HG03064 (cell line): Measurements from ENCODE around the gene LMO1.

Source experiments
- ATAC-seq: cut with Tn5 transposase; IDR thresholded peaks from one replicate; pipeline ENCODE4 v1.9.1; 2021; ENCODE audit warnings: low read depth; ENCODE audit not compliant: unreplicated experiment

LMO1 gene

DNA sequence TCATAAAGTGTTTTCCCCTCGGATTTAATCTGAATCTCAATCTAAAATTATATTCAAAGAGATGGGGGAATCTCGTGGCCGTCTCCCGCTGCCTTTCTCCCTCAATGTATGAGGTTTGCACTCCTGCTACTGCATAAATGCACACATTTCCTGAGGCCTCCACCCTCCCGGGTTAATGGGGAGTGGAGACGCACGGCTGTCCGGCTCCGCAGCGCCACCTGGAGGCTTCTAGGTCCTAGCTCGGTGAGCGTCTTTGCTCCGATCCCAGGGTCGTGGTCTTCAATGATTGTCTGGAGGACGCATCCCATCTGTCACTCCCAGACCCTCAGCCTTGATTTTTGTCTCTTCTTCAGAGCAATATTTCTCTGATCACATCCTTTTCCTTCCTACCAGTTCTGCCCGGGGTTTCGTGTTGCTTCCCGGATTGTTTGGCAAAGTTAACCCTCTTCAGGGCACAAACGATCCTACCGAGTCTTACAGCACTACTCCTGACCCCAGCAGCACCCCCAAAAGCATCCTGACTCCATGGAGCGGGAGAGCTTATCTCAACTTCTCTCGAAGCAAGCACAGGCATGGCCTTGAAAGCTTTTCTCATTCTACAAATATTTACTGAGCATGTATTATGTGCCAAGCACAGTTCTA lies at the start of gene LMO1:
LMO1 (minus strand) TSS at position 110 of the 642 bp plus-strand sequence. CDS start 516 bp downstream, outside the sequence.
- ATAC-seq = peak; percentile 58

DNA sequence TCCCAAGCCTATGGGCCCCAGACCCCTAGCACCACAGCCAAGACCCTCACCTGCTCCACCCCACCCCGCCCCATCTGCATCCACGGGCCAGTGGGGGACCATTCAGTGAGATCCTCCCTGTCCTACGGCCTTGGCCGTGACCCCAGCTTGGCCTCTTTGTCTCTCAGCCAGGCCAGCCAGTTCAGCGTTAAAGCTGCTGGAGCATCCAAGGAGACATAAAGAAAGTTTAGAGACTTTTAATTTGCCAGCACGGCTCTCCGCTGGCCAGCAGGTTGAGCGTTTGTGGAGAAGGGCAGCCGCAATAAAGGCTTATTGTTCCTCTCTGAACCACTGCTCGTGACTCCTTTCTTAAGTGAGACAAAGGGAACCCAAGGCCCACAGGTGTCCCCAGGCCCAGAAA lies 49.3 kb upstream of the LMO1 start:
- no peak for ATAC-seq

DNA sequence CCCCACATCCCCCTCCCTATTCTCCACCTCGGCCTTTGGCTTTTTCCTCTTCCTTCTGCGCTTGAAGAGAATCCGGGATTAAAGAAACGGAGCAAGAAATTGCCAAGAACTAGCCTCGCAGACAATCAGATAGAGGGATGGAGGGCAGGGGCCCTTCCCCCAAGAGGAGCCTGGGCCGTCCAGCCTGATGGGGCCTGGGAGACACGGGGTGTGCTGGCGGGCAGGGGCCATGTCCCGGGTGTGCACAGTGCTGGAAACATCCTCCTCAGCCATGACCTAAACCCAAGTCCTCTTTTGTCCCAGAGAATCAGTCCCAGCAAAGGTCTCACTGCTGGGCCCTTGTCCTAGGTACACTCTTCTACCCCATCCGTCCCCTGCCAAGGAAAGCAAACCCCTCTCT lies 47.7 kb upstream of the LMO1 start:
- no peak for ATAC-seq

DNA sequence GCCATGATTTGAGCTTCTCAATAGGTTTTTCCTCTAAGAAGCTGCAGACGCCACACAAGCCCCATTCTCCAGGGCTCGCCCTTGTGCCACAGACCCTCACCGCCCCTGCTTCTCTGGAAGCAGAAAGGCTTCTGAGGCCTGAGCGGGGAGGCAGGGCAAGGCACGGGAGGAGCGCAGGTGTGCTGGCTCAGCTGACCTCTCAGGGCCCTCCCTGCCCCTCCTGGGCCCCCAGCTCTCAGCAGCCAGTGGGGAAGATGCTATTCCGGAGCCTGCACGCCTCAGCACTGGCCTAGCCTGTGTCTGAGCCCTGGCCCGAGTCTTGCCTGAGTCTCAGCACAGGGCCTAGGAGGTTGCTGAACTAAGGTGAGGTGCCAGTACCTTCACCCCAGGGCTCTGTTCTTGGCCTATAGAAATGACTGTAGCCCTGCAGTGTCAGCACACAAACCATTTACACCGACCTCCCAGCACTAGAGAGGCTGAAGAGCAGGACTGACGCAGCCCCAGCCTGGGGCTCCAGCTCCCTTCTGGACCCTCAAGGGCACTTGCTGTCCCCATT lies 47.1 kb upstream of the LMO1 start:
- ATAC-seq = no peak

DNA sequence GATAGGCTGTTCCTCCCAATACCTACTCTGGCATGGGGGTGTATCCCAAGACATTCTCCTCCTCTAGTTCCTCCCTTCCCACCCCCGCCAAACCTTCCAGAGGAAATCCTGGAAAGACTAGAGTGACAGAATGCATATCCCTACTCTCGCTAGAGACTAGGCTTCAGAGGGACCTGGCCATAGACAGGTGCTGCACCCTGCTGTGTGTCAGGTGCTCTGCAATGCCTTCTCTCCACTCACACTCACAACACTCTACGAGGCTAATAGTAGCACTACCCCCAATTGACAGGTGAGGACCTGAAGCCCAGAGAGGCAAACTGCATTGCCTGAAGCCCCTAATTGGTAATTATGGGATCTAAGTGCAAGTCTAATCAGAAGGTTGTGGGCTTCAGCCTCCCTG lies 46.2 kb upstream of the LMO1 start:
- ATAC-seq = no peak

DNA sequence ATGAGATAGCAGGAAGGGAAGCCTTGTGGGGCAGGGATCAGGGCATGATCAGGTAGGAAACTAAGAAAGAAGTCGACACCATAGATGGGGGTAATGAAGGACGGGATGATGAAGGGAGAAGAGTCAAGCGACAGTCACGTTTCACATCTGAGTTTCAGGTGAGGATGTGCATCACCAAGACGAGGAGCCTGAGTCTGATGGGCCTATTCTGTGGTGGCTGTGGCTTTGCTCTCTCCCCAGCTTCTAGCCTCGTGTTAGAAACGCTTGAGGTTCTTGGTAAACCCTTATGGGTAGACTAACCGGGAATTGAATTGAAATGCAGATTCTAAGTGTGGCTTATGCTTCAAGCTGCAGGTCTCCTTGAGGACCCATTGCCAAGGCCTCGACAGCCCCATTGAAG lies 45.6 kb upstream of the LMO1 start:
- no peak for ATAC-seq

DNA sequence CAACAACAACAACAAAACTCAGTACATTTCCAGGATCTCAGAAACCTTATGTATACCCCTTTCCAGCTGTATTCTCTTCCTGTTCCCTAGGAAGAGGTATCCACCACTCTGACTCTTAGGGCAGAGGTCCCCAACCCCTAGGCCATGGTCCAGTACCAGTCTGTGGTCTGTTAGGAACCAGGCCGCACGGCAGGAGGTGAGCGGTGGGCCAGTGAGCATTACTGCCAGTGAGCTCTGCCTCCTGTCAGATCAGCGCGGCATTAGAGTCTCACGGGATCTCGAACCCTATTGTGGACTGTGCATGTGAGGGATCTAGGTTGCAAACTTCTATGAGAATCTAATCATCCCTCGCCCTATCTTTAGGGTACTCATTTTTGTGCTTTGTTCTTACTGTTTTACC lies 43.9 kb upstream of the LMO1 start:
- no peak for ATAC-seq

DNA sequence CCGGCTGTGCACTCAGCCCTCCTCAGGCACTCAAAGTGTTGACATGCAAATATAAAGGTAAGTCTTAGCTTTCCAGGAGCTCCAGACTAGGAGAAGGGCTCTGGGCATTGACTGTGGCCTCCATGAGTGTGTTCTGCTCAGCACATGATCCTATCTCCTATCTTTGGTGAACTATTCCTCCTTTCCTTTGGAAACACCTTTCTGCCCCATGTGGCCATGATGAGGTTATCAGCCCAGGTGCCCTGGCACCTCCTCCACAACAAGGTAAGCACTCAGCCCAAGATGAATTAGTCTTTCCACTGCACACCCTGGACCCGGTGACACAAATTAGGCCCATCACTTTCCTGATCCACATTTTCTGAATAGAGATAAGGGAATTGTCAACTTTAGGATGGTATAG lies 37.9 kb upstream of the LMO1 start:
- no peak for ATAC-seq

DNA sequence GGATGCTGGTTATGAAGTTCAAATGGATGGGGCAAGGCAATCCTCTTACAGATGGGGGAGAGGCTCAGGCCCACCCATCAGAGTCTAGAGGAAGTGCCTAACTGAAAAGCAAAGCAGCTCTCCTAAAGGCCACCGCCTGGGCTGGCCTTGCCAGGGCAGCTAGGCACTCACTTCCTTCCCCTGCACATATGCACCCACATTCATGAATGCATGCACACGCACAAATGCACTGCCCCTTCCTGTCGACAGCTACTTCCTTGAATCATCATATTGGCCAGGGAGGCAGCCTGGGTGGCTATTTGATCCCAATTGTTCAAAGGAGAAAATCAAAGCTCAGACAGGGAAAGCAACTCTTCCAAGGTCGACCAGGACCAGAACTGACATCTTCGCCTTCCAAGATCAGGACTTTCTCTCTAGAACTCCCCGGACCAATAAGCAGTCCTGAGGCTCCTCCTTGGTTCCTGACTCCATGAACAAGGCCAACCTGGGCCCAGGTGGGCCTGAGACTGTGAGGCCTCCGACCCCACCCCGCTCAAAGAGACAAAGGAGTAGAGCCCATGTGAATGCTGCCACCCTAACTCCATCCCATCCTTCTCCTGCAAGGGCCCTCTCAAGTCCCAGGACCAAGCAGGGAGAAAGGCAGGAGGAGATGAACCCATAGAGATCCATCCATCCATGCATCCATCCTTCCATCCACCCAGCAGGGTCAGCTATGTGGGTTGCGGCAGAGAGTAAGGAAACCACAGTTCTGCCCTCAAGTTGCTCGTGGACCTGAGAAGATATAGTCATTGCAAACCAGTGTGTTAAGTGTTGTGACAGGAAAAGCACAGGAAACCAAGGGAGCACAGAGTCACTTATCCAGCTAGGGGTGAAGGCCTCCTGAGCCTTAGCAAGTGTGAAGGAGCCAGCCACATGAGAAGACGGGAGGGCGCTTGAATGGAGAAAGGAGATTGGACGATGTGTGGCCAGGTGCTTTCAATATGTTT lies 35.4 kb upstream of the LMO1 start:
- no peak for ATAC-seq

DNA sequence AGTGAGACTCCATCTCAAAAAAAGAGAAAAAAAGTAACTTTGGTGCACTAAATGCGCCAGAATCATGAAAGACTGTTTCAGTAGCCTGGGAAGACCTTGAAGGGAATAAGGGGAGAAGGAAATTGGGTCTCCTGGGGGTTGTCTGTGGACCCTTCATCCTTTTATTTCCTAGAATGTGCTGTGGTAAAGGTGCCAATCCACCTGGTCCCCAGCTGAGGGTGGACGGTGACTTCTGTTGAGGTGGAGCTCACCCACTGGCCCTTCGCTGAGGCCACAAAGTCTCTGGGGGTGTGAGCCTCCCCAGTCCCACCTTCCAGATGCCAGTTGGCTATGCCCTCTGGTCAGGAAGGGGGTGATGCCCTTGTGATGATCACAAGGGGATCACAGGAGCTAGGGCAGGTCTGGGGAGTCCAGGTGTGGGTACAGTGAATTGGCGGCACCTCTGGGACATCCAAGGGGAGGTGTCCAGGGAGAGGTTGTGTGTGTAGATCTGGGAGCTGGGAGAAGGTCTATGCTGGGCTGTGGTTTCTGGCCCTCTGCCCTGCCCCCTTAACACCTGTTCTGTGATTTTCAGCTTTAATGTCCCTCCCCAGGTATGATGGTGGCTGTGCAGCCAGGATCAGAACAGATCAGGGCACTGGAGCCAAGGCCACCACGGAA lies 34.2 kb upstream of the LMO1 start:
- no peak for ATAC-seq

DNA sequence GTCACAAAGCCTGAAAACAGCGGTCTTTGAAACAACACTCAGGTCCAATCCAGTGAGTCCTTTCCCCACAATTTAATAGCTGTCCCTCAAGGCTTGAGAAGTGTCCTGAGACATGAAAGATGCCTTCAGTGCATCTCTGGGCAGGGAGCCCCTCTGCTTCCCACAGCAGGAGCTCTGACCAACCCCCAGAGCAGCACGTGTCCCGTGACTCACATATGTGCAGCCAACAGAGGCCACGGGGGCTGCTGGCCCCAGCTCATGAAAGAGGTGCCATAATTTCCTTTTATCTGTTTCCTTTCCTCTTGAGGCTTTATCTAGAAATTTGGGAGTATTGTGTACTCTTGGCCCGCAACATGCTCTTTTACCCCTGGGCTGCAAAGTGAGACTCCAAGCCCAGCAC lies 33.2 kb upstream of the LMO1 start:
- ATAC-seq = no peak

DNA sequence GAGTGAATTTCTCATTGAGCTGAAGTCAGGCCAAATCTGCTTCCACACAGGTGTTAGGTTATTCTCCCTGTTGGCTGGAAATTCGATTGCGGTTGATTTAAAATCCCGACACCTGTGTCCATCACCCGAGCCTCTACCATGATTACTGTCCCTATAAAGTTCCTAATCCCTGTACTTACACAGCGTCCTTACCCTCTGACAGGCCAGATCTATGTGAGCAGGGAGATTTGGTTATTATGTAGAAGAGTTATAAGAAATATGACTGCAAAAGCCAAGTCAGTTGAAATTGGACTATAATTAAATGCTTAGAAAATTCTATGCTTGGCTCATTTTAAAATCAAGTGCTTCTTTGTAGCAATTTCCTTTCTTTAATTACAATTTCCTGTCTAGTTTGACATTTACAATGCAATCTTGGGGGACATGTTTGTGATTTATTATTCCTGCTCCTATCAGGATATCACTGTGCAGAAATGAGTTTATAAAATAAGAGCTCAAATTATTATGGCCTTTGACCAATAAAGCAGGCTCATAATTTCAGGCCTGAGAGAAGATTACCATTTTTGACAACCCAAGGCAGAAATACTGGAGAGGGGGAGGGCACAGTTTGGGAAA lies 32.5 kb upstream of the LMO1 start:
- ATAC-seq = no peak

DNA sequence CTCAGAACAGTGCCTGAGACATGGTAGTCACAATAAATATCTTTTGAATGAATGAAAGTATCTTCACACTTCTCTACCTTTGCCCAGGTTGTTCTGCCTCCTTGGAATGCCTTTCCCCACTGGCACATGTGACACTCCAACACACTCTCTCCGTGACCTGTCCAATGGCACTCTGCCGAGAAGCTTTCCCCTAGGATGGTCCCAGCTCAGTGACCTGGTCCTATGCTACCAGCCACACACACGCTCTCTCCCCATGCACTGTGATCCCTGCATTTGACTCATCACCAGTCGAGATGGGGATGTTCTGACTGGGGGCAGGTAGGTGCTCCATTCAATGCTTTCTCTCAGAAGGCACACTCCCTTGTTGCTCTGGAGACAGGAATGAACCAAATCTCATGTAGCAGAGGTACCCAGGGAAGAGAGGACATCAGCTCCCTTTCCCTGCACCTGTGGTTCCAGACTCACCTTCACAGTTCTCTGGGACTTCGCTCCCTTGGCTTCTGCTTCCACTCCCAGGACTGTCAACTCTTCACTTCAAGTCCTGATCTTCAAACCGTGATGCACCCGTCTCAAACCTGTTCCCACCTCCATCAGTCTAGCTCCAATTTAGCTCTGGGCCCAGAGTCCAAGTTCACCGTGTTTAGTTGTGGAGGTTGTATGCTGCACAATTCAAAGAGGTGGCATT lies 30.7 kb upstream of the LMO1 start:
- no peak for ATAC-seq

DNA sequence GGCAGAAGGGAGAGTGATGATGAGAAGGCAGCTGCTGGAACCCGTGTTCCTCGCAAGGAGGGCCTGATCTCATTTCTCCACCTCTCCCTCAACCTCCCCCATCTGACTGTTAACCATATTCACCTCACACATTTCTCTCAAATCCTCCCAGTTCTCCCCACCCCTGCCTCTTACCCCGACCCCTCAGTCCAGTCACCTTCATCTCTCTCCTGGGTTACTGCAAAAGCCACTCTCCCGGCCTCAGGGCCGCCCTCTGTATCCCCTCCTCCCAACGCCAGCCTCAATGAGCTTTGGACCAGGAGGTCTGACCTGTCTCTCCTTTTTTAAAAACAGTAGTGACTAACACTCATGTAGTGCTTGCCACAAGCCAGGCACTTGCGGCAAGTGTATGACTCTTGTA lies 29.5 kb upstream of the LMO1 start:
- no peak for ATAC-seq

DNA sequence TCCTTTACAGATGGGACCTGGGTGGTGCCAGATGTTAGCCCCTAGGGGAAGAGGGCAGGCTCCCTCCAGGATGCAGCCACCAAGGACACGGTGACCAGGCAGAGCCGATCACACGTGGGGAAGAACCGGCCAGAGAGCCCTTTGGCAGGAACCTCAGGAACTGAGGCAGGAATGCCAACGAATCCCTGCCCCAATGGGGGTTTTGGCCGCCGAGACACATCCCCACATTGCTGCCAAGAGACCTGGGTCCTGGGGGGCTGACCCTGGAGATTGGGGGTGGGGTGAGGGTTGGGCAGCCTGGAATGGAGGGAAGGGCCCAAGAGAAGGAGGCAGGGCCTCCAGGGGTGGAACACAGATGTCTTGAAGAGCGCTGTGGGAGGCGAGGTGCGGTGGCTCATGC lies 28.7 kb upstream of the LMO1 start:
- no peak for ATAC-seq

DNA sequence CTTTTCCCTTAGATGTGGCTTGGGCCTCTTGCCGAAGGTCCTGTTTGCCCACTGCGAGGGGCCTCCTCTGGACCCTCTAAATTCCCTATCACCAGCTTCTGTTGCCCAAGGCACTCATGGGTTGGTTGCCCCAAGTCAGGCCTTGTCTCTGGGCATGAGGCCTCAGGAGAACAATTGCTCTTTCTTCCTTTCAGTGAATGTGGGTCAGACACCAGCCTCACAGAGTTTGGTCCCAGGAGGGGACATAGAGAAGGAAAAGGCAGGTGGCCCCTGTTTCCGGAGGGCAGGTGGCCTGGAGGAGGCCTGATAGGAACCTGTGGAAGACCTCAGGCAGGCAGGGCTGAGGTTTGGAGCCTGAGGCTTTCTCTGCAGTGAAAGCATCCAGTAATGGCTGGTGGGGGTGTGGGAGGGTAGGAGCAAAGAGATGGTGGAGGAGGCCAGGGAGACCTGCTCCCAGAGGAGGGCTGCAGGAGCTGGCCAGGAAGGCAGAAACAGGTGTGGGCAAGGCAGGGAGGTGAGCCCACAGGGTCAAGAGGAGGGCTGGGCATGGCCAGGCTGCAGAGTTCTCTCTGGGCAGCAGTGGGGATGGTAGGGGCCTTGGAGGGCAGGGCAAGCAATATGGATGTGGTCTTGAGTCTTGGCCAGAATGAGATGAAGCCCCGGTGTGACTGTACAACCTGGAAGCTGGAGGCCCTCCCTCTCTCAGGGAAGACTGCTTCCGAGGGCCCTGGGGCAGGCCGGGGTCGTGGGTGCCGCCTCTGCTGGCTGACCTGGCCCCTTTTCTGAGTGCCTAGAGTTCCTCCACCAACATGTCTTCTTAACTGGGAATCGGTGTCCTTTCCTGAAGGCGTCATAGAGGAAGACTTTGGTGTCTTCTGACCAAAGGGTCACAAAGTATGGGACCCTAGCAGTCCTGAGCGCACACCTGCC lies 28.0 kb upstream of the LMO1 start:
- ATAC-seq = no peak

DNA sequence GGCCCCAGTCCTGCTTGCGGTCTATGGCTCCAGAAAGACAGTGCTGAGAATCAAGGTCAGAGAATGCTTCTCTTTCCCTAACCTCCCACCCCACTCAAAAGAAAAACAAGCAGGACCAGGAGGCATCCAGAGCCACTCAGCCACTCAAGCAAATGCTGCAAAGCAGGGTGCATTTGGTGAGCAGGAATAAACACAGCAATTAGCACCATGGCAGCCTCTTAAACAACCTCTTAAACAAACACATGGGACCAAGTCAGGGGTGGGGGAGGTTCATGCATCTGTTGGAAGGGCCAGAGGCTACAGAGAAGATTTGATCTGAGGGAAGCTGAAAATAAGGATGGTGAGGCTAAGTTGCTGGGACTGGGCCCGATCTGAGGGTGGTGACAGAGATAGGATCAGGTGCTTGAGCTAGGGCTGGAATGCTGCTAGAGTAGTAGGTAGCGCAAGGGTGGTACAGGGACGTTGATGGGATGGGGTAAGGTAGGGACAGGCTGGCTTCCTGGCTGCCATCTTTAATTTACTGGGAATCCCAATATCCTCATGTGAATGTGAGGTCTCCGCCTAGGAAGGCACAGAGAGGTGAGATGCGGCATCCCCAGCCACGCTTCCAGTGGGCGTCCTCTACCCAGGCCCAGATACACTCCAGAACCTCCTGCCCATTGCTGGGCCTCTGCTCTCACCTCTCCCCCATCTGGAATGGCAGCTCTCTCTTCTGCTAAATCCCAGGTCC lies 26.6 kb upstream of the LMO1 start:
- ATAC-seq = no peak

DNA sequence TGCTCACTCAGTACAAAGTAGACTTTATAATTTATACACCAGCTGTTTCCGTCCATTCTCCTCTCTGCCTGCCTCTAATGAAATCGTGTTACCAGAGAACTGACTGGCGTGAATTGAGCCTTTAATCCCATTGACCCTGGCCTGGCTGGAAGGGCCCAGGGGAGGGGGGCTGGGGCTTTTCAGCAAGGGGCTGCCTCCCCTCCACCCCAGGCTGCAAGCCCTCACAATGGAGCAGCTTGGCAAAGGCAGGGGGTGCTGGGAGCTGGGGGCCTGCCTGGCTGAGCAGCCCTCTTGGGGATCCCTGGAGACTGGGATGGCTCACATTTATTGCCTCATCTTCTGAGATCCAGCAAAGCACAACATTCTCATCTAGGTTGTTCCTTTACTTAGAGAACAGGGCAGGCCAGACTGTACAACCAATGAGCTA lies 25.8 kb upstream of the LMO1 start:
- no peak for ATAC-seq
